IMR-90 (cell line): ENCODE measurements around the gene MCRIP2.

Source experiments
- FOS ChIP-seq: fragments of 150-350 bp; IDR thresholded peaks from 2 replicates; pipeline ENCODE4 v1.6.1; 2016; ENCODE audit warnings: low read depth, low read length
- MAZ ChIP-seq: IDR thresholded peaks from 2 replicates; pipeline ENCODE4 v1.6.1; 2012; ENCODE audit warnings: low read depth, mild to moderate bottlenecking, low read length, improper control_type of control experiment, moderate library complexity, borderline replicate concordance
- MXI1 ChIP-seq: IDR thresholded peaks from 2 replicates; pipeline ENCODE4 v1.6.1; 2012; ENCODE audit warnings: low read depth, mild to moderate bottlenecking, low read length, moderate library complexity, borderline replicate concordance
- POLR2A ChIP-seq: IDR thresholded peaks from 2 replicates; pipeline ENCODE4 v1.6.1; 2012; ENCODE audit warnings: mild to moderate bottlenecking, low read depth, low read length
- RAD21 ChIP-seq: IDR thresholded peaks from 2 replicates; pipeline ENCODE4 v1.6.1; 2012; ENCODE audit warnings: low read length, improper control_type of control experiment
- RCOR1 ChIP-seq: IDR thresholded peaks from 2 replicates; pipeline ENCODE4 v1.6.1; 2012; ENCODE audit warnings: mild to moderate bottlenecking, low read length, improper control_type of control experiment; ENCODE audit not compliant: insufficient replicate concordance
- RFX5 ChIP-seq: IDR thresholded peaks from 2 replicates; pipeline ENCODE4 v1.8.0; 2012; ENCODE audit warnings: low read depth, mild to moderate bottlenecking, low read length, moderate library complexity
- SMC3 ChIP-seq: fragments of 150-350 bp; IDR thresholded peaks from 2 replicates; pipeline ENCODE4 v1.6.1; 2016; ENCODE audit warnings: low read depth, mild to moderate bottlenecking, antibody characterized with exemption, low read length, moderate library complexity
- TF ChIP-seq, protein P1 (sequence below): conservative IDR thresholded peaks from 2 replicates; pipeline ENCODE4 v1.5.1; 2012; ENCODE audit warnings: mild to moderate bottlenecking, low read depth, low read length, improper control_type of control experiment
- TF ChIP-seq, protein P2 (sequence below): fragments of 150-350 bp; IDR thresholded peaks from 2 replicates; pipeline ENCODE4 v1.6.1; 2016; ENCODE audit warnings: low read depth, mild to moderate bottlenecking, low read length, moderate library complexity, borderline replicate concordance
- TF ChIP-seq, protein P3 (sequence below): fragments of 150-350 bp; IDR thresholded peaks from 2 replicates; pipeline ENCODE4 v1.6.1; 2017; ENCODE audit warnings: mild to moderate bottlenecking, antibody characterized with exemption, low read length, low read depth

DNA sequence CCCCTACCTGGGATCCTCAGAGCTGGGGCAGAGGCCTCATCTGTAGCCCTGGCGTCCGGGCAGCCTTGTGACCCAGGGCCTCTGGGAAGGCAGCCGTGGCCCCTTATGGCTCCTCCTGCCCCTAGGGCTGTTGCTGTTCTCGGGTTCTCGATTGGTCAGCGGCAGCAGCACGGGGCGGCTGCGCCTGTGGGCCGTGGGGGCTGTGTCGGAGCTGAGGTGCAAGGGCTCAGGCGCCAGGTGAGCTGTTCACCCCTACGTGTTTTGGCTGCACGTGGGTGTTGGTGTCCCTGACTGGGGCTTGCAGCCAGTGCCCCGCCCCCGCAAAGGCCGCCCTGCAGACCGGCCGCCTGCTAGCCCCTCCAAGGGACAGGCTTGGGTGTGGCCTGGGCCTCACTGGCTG is 20.5 kb downstream of the MCRIP2 start:
- TF ChIP-seq POLR2A (no peak), MXI1 (no peak), SMC3 (no peak), FOS (no peak), RCOR1 (no peak), RFX5 (no peak), RAD21 (no peak), MAZ (no peak)
- TF ChIP-seq, protein P1, sequence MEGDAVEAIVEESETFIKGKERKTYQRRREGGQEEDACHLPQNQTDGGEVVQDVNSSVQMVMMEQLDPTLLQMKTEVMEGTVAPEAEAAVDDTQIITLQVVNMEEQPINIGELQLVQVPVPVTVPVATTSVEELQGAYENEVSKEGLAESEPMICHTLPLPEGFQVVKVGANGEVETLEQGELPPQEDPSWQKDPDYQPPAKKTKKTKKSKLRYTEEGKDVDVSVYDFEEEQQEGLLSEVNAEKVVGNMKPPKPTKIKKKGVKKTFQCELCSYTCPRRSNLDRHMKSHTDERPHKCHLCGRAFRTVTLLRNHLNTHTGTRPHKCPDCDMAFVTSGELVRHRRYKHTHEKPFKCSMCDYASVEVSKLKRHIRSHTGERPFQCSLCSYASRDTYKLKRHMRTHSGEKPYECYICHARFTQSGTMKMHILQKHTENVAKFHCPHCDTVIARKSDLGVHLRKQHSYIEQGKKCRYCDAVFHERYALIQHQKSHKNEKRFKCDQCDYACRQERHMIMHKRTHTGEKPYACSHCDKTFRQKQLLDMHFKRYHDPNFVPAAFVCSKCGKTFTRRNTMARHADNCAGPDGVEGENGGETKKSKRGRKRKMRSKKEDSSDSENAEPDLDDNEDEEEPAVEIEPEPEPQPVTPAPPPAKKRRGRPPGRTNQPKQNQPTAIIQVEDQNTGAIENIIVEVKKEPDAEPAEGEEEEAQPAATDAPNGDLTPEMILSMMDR = no peak
- TF ChIP-seq, protein P2, sequence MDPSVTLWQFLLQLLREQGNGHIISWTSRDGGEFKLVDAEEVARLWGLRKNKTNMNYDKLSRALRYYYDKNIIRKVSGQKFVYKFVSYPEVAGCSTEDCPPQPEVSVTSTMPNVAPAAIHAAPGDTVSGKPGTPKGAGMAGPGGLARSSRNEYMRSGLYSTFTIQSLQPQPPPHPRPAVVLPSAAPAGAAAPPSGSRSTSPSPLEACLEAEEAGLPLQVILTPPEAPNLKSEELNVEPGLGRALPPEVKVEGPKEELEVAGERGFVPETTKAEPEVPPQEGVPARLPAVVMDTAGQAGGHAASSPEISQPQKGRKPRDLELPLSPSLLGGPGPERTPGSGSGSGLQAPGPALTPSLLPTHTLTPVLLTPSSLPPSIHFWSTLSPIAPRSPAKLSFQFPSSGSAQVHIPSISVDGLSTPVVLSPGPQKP = no peak
- TF ChIP-seq, protein P3, sequence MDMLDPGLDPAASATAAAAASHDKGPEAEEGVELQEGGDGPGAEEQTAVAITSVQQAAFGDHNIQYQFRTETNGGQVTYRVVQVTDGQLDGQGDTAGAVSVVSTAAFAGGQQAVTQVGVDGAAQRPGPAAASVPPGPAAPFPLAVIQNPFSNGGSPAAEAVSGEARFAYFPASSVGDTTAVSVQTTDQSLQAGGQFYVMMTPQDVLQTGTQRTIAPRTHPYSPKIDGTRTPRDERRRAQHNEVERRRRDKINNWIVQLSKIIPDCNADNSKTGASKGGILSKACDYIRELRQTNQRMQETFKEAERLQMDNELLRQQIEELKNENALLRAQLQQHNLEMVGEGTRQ = no peak
